ENCODE measurements around the gene MAP3K12.

The MAP3K12 gene

GRCh38 chr12:53499266-53500141 is at the start of gene MAP3K12:
Gene MAP3K12 (minus strand): TSS chr12:53499458. CDS start chr12:53487391, 12,067 bp downstream.
- TF ChIP-seq ZBTB7A (IDR thresholded peaks at IDR 0.05; ENCODE audit: low read depth) (peak; percentile 29; the same call in 1 of the 2 replicates), MAX (IDR thresholded peaks at IDR 0.05) (no peak; the same call in 1 of the 2 replicates), TAF1 (IDR thresholded peaks at IDR 0.05; ENCODE audit: low read depth) (peak; percentile 37; the same call in 1 of the 2 replicates), EGR1 (IDR thresholded peaks at IDR 0.05) (peak; percentile 24; the same call in 1 of the 2 replicates)

GRCh38 chr12:53543539-53543938 is 44.3 kb upstream of the MAP3K12 start:
- TF ChIP-seq RAD21 (IDR thresholded peaks at IDR 0.05; ENCODE audit: low read depth), result peak; percentile 82
- no peak for TF ChIP-seq EP300 (IDR thresholded peaks at IDR 0.05; ENCODE audit: borderline replicate concordance)

- TF ChIP-seq CREB1 (IDR thresholded peaks at IDR 0.05; ENCODE audit: low read depth) (no peak), ZBTB7A (IDR thresholded peaks at IDR 0.05; ENCODE audit: low read depth) (no peak), TCF12 (IDR thresholded peaks at IDR 0.05; ENCODE audit: low read depth) (no peak), EGR1 (IDR thresholded peaks at IDR 0.05) (no peak)
These were observed 40.3 kb upstream of the MAP3K12 start for GRCh38 chr12:53539526-53539925.

- TF ChIP-seq TAF1 (IDR thresholded peaks at IDR 0.05; ENCODE audit: low read depth) (no peak), TCF12 (IDR thresholded peaks at IDR 0.05; ENCODE audit: low read depth) (no peak), CEBPB (IDR thresholded peaks at IDR 0.05) (peak; percentile 87), REST (IDR thresholded peaks at IDR 0.05; ENCODE audit: low read depth) (no peak)
These were observed 39.0 kb upstream of the MAP3K12 start for GRCh38 chr12:53538209-53538689.

GRCh38 chr12:53536962-53537361 is 37.7 kb upstream of the MAP3K12 start:
- no peak for TF ChIP-seq RAD21 (IDR thresholded peaks at IDR 0.05; ENCODE audit: low read depth)
- no peak for TF ChIP-seq TAF1 (IDR thresholded peaks at IDR 0.05; ENCODE audit: low read depth)
- TF ChIP-seq EP300 (IDR thresholded peaks at IDR 0.05; ENCODE audit: borderline replicate concordance), result no peak
- TF ChIP-seq YY1 (IDR thresholded peaks at IDR 0.05; ENCODE audit: low read depth), result no peak
- no peak for TF ChIP-seq USF1 (IDR thresholded peaks at IDR 0.05)
- no peak for TF ChIP-seq REST (IDR thresholded peaks at IDR 0.05; ENCODE audit: low read depth)
- no peak for TF ChIP-seq ZBTB7A (IDR thresholded peaks at IDR 0.05; ENCODE audit: low read depth)
- no peak for TF ChIP-seq TEAD4 (IDR thresholded peaks at IDR 0.05)
- no peak for TF ChIP-seq CREB1 (IDR thresholded peaks at IDR 0.05; ENCODE audit: low read depth)
- TF ChIP-seq MAX (IDR thresholded peaks at IDR 0.05), result no peak
- TF ChIP-seq TCF12 (IDR thresholded peaks at IDR 0.05; ENCODE audit: low read depth), result no peak
- TF ChIP-seq CEBPB (IDR thresholded peaks at IDR 0.05), result no peak

- TF ChIP-seq EGR1 (IDR thresholded peaks at IDR 0.05) (no peak), CREB1 (IDR thresholded peaks at IDR 0.05; ENCODE audit: low read depth) (no peak)
These were observed 34.2 kb upstream of the MAP3K12 start for GRCh38 chr12:53533471-53533870.

- TF ChIP-seq CREB1 (IDR thresholded peaks at IDR 0.05; ENCODE audit: low read depth) (no peak), TEAD4 (IDR thresholded peaks at IDR 0.05) (no peak), CEBPB (IDR thresholded peaks at IDR 0.05) (no peak), FOXM1 (IDR thresholded peaks at IDR 0.05; ENCODE audit: borderline replicate concordance, low read depth) (no peak), EP300 (IDR thresholded peaks at IDR 0.05; ENCODE audit: borderline replicate concordance) (no peak), ZBTB7A (IDR thresholded peaks at IDR 0.05; ENCODE audit: low read depth) (no peak), USF1 (IDR thresholded peaks at IDR 0.05) (no peak), TCF12 (IDR thresholded peaks at IDR 0.05; ENCODE audit: low read depth) (no peak), NFIC (IDR thresholded peaks at IDR 0.05) (no peak), RAD21 (IDR thresholded peaks at IDR 0.05; ENCODE audit: low read depth) (no peak)
These were observed 33.5 kb upstream of the MAP3K12 start for GRCh38 chr12:53532524-53533445.

Data from Ishikawa (cell line).